K562 (cell line): Measurements from ENCODE around the gene LIN9. TPM values are rescaled to one million over a fixed set of nuclear protein-coding genes. Genes with fewer than 3 reads are reported as not detected.

Experiments used
- ESRRA ChIP-seq: fragments of 450-650 bp; IDR thresholded peaks from 2 replicates; pipeline ENCODE4 v1.6.1; 2014; ENCODE audit warnings: low read depth, mild to moderate bottlenecking, moderate library complexity, borderline replicate concordance
- EZH2 ChIP-seq: IDR thresholded peaks from 2 replicates; pipeline ENCODE4 v1.6.1; 2012; ENCODE audit warnings: low read depth, mild to moderate bottlenecking, inconsistent platforms, low read length, borderline replicate concordance
- JUN ChIP-seq, 2 experiments: sonication (generic) in 1 of 2; formaldehyde crosslinking in 1 of 2; IDR thresholded peaks; 2 replicates each; pipeline versions ENCODE4 v1.6.1 to v1.8.0; 2012 to 2022; ENCODE audit warnings: borderline replicate concordance in 2 of 2, mild to moderate bottlenecking in 2 of 2, improper control_type of control experiment in 1 of 2, low read depth in 1 of 2, low read length in 1 of 2, missing genetic modification reagents in 1 of 2
- KLF10 ChIP-seq: fragments of 250-450 bp; sonication (Bioruptor Pico); IDR thresholded peaks from 2 replicates; pipeline ENCODE4 v1.6.1; 2021; ENCODE audit warnings: matching md5 sums
- KLF16 ChIP-seq: IDR thresholded peaks from 2 replicates; pipeline ENCODE4 v1.6.1; 2016; ENCODE audit warnings: antibody characterized with exemption
- NFYB ChIP-seq: IDR thresholded peaks from 2 replicates; pipeline ENCODE4 v1.6.1; 2011; ENCODE audit warnings: mild to moderate bottlenecking, moderate library complexity; ENCODE audit not compliant: insufficient read length; ENCODE audit errors: extremely low read depth
- PHB2 ChIP-seq: fragments of 450-650 bp; IDR thresholded peaks from 2 replicates; pipeline ENCODE4 v1.6.1; 2017; ENCODE audit warnings: low read depth
- POLR2AphosphoS2 ChIP-seq: IDR thresholded peaks from 2 replicates; pipeline ENCODE4 v1.6.1; 2012; ENCODE audit warnings: low read length, improper control_type of control experiment
- PPARD ChIP-seq: fragments of 250-450 bp; sonication (Bioruptor Pico); IDR thresholded peaks from 2 replicates; pipeline ENCODE4 v1.8.0; 2022; ENCODE audit warnings: inconsistent platforms, mild to moderate bottlenecking, moderate library complexity
- YY1 ChIP-seq, 3 experiments: IDR thresholded peaks; 2 replicates each; pipeline ENCODE4 v1.6.1; 2011; ENCODE audit warnings: low read length in 2 of 3, mild to moderate bottlenecking in 2 of 3, moderate library complexity in 2 of 3, borderline replicate concordance in 1 of 3, control low read depth in 1 of 3, low read depth in 1 of 3; ENCODE audit not compliant: insufficient read depth in 3 of 3, insufficient replicate concordance in 2 of 3, control insufficient read depth in 1 of 3, insufficient read length in 1 of 3; ENCODE audit errors: extremely low read depth in 1 of 3
- ZBTB11 ChIP-seq, 3 experiments: fragments of 200-800 bp in 1 of 3; fragments of 250-450 bp in 1 of 3; fragments of 450-650 bp in 1 of 3; sonication (Bioruptor Pico) in 1 of 3; sonication (Bioruptor generic) in 1 of 3; formaldehyde crosslinking in 1 of 3; IDR thresholded peaks; 2 replicates each; pipeline versions ENCODE4 v1.6.1 to v1.8.0; 2016 to 2022; ENCODE audit warnings: mild to moderate bottlenecking in 2 of 3, missing genetic modification characterization in 2 of 3, missing compliant biosample characterization in 1 of 3, moderate library complexity in 1 of 3
- ZNF12 ChIP-seq: sonication (generic); formaldehyde crosslinking; IDR thresholded peaks from 2 replicates; pipeline ENCODE4 v1.4.0; 2020; ENCODE audit warnings: mild to moderate bottlenecking, missing genetic modification reagents
- polyA plus RNA-seq, 8 experiments: library from polyadenylated mRNA; depleted of rRNA in 4 of 8; stranded (reverse) in 5 of 8; unstranded in 3 of 8; fragments of >200 nt; fragmentation: Nextera tagmentation in 2 of 8; fragmentation: Illumina TruSeq in 1 of 8; extraction: Ambion mirVana in 2 of 8; extraction: Trizol in 1 of 8; gene quantifications; 2 replicates each; pipeline versions ENCODE4 v1.2.1 to v1.2.3, GENCODE V29; 2011 to 2014; ENCODE audit warnings: inconsistent platforms in 1 of 8, missing spikeins in 1 of 8
- total RNA-seq, 7 experiments: library from RNA; depleted of rRNA in 6 of 7; stranded (reverse); fragments of >200 nt in 6 of 7; fragmentation: Illumina TruSeq in 2 of 7; extraction: Trizol in 2 of 7; gene quantifications; 2 replicates each; pipeline versions ENCODE4 v1.2.1 to v1.2.3, GENCODE V29; 2011 to 2021; ENCODE audit warnings: low replicate concordance in 1 of 7
- TF ChIP-seq, protein P1 (sequence below): sonication (generic); formaldehyde crosslinking; IDR thresholded peaks from 2 replicates; pipeline ENCODE4 v1.8.0; 2023; ENCODE audit warnings: missing genetic modification reagents, mild to moderate bottlenecking, borderline replicate concordance
- TF ChIP-seq, protein P2 (sequence below), 2 experiments: IDR thresholded peaks; 2 replicates each; pipeline ENCODE4 v1.6.1; 2012; ENCODE audit warnings: improper control_type of control experiment in 2 of 2, low read depth in 2 of 2, low read length in 2 of 2, borderline replicate concordance in 1 of 2

Gene LIN9
- total and polyA plus RNA-seq, 9 of the 15 experiments (the other 6 are each of a cell fraction or from before 2014, with no cell fraction given), result 18.8 to 33.0 (median 25.5) TPM

DNA sequence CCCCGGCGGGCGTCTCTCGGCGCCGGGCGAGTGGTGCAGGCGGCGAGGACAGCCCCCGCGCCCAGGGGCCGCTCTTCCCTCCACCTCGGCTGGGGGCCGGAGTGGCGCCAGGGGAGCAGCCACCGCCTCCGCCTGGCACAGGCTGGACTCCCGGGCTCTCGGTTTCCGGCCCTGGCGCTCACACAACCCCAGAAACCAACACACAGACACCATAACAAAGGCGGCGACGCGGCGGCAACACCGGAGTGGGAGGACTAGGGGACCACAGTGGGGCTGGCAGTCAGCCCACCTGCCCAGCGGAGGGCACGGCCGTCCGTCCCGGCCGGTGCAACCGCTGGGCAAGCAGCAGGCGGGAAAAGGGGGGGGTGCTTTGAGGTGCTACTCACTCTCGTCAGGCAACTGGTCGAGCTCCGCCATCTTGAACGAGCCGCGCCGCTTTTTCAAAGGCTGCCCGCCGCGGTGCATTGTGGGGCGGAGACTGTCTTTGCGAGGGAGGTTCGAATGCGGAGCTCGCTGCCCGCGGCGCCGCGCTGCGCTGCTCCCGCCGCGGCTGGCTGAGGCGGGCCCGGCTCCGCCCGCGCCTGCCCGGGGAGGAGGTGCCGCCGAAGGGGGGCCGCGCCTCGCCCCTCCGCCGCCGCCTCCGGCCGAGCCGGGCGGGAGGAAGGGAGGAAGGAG is at the start of gene LIN9 (continued):
- TF ChIP-seq YY1 (IDR thresholded peaks at IDR 0.05; ENCODE audit: borderline replicate concordance in 1 of 3, control insufficient read depth in 1 of 3, extremely low read depth in 1 of 3, insufficient read depth in 3 of 3, insufficient read length in 1 of 3, insufficient replicate concordance in 2 of 3, low read depth in 1 of 3, low read length in 2 of 3) (peak; percentile 93 to 97 (median 93)), PPARD (CRISPR knock-in tag) (no peak), ZNF12 (CRISPR knock-in tag) (no peak), NFYB (no peak), PHB2 (no peak), EZH2 (no peak), POLR2AphosphoS2 (no peak), JUN (IDR thresholded peaks at IDR 0.05; ENCODE audit: borderline replicate concordance, low read depth, low read length) (no peak; the same call in 1 of the 2 replicates), JUN (CRISPR knock-in tag; IDR thresholded peaks at IDR 0.05; ENCODE audit: borderline replicate concordance) (no peak), KLF10 (no peak), ESRRA (no peak; the same call in 1 of the 2 replicates), KLF16 (no peak), ZBTB11 (CRISPR knock-in tag; IDR thresholded peaks at IDR 0.05) (no peak)
- TF ChIP-seq, protein P1, sequence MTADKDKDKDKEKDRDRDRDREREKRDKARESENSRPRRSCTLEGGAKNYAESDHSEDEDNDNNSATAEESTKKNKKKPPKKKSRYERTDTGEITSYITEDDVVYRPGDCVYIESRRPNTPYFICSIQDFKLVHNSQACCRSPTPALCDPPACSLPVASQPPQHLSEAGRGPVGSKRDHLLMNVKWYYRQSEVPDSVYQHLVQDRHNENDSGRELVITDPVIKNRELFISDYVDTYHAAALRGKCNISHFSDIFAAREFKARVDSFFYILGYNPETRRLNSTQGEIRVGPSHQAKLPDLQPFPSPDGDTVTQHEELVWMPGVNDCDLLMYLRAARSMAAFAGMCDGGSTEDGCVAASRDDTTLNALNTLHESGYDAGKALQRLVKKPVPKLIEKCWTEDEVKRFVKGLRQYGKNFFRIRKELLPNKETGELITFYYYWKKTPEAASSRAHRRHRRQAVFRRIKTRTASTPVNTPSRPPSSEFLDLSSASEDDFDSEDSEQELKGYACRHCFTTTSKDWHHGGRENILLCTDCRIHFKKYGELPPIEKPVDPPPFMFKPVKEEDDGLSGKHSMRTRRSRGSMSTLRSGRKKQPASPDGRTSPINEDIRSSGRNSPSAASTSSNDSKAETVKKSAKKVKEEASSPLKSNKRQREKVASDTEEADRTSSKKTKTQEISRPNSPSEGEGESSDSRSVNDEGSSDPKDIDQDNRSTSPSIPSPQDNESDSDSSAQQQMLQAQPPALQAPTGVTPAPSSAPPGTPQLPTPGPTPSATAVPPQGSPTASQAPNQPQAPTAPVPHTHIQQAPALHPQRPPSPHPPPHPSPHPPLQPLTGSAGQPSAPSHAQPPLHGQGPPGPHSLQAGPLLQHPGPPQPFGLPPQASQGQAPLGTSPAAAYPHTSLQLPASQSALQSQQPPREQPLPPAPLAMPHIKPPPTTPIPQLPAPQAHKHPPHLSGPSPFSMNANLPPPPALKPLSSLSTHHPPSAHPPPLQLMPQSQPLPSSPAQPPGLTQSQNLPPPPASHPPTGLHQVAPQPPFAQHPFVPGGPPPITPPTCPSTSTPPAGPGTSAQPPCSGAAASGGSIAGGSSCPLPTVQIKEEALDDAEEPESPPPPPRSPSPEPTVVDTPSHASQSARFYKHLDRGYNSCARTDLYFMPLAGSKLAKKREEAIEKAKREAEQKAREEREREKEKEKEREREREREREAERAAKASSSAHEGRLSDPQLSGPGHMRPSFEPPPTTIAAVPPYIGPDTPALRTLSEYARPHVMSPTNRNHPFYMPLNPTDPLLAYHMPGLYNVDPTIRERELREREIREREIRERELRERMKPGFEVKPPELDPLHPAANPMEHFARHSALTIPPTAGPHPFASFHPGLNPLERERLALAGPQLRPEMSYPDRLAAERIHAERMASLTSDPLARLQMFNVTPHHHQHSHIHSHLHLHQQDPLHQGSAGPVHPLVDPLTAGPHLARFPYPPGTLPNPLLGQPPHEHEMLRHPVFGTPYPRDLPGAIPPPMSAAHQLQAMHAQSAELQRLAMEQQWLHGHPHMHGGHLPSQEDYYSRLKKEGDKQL (CRISPR knock-in tag), result no peak
- TF ChIP-seq, protein P2, sequence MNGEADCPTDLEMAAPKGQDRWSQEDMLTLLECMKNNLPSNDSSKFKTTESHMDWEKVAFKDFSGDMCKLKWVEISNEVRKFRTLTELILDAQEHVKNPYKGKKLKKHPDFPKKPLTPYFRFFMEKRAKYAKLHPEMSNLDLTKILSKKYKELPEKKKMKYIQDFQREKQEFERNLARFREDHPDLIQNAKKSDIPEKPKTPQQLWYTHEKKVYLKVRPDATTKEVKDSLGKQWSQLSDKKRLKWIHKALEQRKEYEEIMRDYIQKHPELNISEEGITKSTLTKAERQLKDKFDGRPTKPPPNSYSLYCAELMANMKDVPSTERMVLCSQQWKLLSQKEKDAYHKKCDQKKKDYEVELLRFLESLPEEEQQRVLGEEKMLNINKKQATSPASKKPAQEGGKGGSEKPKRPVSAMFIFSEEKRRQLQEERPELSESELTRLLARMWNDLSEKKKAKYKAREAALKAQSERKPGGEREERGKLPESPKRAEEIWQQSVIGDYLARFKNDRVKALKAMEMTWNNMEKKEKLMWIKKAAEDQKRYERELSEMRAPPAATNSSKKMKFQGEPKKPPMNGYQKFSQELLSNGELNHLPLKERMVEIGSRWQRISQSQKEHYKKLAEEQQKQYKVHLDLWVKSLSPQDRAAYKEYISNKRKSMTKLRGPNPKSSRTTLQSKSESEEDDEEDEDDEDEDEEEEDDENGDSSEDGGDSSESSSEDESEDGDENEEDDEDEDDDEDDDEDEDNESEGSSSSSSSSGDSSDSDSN (IDR thresholded peaks at IDR 0.05; ENCODE audit: borderline replicate concordance in 1 of 2, low read depth in 2 of 2, low read length in 2 of 2), result no peak; a peak in 1 of 4 replicates
